Hematopoietic multipotent progenitor cell (in vitro differentiated cells): ENCODE data around the gene AK5. TPM values are rescaled to one million over a fixed set of nuclear protein-coding genes. Genes with fewer than 3 reads are reported as not detected.

Experiments
- DNase-seq, 3 donors: peaks; one replicate each; pipeline ENCODE4 v3.0.0-alpha.2; 2011 to 2015; ENCODE audit warnings: low read depth in 2 of 3, low spot score in 2 of 3
- total RNA-seq: library from RNA; depleted of rRNA; stranded (reverse); fragments of >200 nt; gene quantifications from one replicate; pipeline ENCODE4 v1.2.3, GENCODE V29; 2012

AK5 gene
- total RNA-seq, 1 donor = 0.54 TPM

- no peak for DNase-seq
Observed at GRCh38 chr1:77534456-77534855, 252.6 kb downstream of the AK5 start.

- no peak for DNase-seq
Observed at GRCh38 chr1:77536813-77537212, 255.0 kb downstream of the AK5 start.

- DNase-seq = no peak
Observed at GRCh38 chr1:77538956-77539518, 257.2 kb downstream of the AK5 start.

- DNase-seq = peak in 2 of 3 donors; percentile 24 to 56
Observed at GRCh38 chr1:77539519-77540142, 257.8 kb downstream of the AK5 start.

- DNase-seq = no peak
Observed at GRCh38 chr1:77540501-77541161, 258.8 kb downstream of the AK5 start.

- no peak for DNase-seq
Observed at GRCh38 chr1:77541162-77541545, 259.3 kb downstream of the AK5 start.

GRCh38 chr1:77542813-77543420, 261.1 kb downstream of the AK5 start:
- no peak for DNase-seq

- DNase-seq = no peak
Observed at GRCh38 chr1:77543822-77544448, 262.1 kb downstream of the AK5 start.

GRCh38 chr1:77544845-77545244, 263.0 kb downstream of the AK5 start:
- DNase-seq = no peak

GRCh38 chr1:77545970-77546369, 264.2 kb downstream of the AK5 start:
- no peak for DNase-seq

GRCh38 chr1:77546890-77547289, 265.1 kb downstream of the AK5 start:
- no peak for DNase-seq

- no peak for DNase-seq
Observed at GRCh38 chr1:77548285-77548684, 266.5 kb downstream of the AK5 start.

- no peak for DNase-seq
Observed at GRCh38 chr1:77550135-77550534, 268.3 kb downstream of the AK5 start.

GRCh38 chr1:77552626-77553025, 270.8 kb downstream of the AK5 start:
- DNase-seq = no peak

- DNase-seq = no peak
Observed at GRCh38 chr1:77553568-77554291, 271.9 kb downstream of the AK5 start.

GRCh38 chr1:77556045-77556444, 274.2 kb downstream of the AK5 start:
- peak in 1 of 3 donors; percentile 14 for DNase-seq

GRCh38 chr1:77557053-77557452, 275.2 kb downstream of the AK5 start:
- DNase-seq = no peak

- DNase-seq = no peak
Observed at GRCh38 chr1:77558591-77559164, 276.9 kb downstream of the AK5 start.

- DNase-seq = no peak
Observed at GRCh38 chr1:77560741-77561140, 278.9 kb downstream of the AK5 start.

GRCh38 chr1:77562596-77563150, 280.9 kb downstream of the AK5 start:
- no peak for DNase-seq
